ENCODE results near the gene NOVA2.

The NOVA2 gene

GRCh38 chr19:45978156-45978555 lies 4.5 kb upstream of the NOVA2 start:
- H3K27me3 Mint-ChIP-seq, result peaks cover 63% of the 10 kb centered on the region
- ATAC-seq, result no peak
- no peak overlapping the region for H3K27ac Mint-ChIP-seq
- H3K9me3 Mint-ChIP-seq, result no peaks in the 10 kb centered on the region
- DNase-seq, result no peak
- peaks cover 5% of the 10 kb centered on the region for H3K4me1 Mint-ChIP-seq
- H3K4me3 Mint-ChIP-seq, result no peak overlapping the region

GRCh38 chr19:45976178-45976577 lies 2.5 kb upstream of the NOVA2 start:
- ATAC-seq (no peak), DNase-seq (no peak)
- Mint-ChIP-seq H3K27ac (no peak overlapping the region), H3K9me3 (no peaks in the 10 kb centered on the region), H3K27me3 (peaks cover 72% of the 10 kb centered on the region), H3K4me1 (peaks cover 23% of the 10 kb centered on the region), H3K4me3 (no peak overlapping the region)

- H3K9me3 Mint-ChIP-seq, result no peaks in the 10 kb centered on the region
- ATAC-seq, result no peak
- no peak for DNase-seq
- peaks cover 26% of the 10 kb centered on the region for H3K4me1 Mint-ChIP-seq
- H3K27ac Mint-ChIP-seq, result no peak overlapping the region
- H3K4me3 Mint-ChIP-seq, result no peak overlapping the region
- H3K27me3 Mint-ChIP-seq, result peaks cover 75% of the 10 kb centered on the region
These were observed 1.8 kb upstream of the NOVA2 start for GRCh38 chr19:45975306-45976070.

- Mint-ChIP-seq H3K4me1 (peaks cover 26% of the 10 kb centered on the region), H3K27ac (no peak overlapping the region), H3K4me3 (peak overlapping the region in 1 of 2 donors; percentile 32), H3K9me3 (no peaks in the 10 kb centered on the region), H3K27me3 (peaks cover 91% of the 10 kb centered on the region)
- DNase-seq (no peak), ATAC-seq (no peak)
These were observed 621 bp downstream of the NOVA2 start for GRCh38 chr19:45972947-45973540.

- peaks cover 91% of the 10 kb centered on the region for H3K27me3 Mint-ChIP-seq
- no peak overlapping the region for H3K27ac Mint-ChIP-seq
- H3K4me3 Mint-ChIP-seq, result peak overlapping the region in 1 of 2 donors; percentile 32
- peak in 1 of 2 donors; percentile 20 for DNase-seq
- peak; percentile 56 for ATAC-seq
- H3K4me1 Mint-ChIP-seq, result peaks cover 26% of the 10 kb centered on the region
- no peaks in the 10 kb centered on the region for H3K9me3 Mint-ChIP-seq
These were observed 1.4 kb downstream of the NOVA2 start for GRCh38 chr19:45972081-45972946.

GRCh38 chr19:45971260-45971902 lies 2.3 kb downstream of the NOVA2 start:
- peaks cover 26% of the 10 kb centered on the region for H3K4me1 Mint-ChIP-seq
- ATAC-seq, result no peak
- no peaks in the 10 kb centered on the region for H3K9me3 Mint-ChIP-seq
- peak overlapping the region in 1 of 2 donors; percentile 44 for H3K27ac Mint-ChIP-seq
- no peak for DNase-seq
- no peak overlapping the region for H3K4me3 Mint-ChIP-seq
- H3K27me3 Mint-ChIP-seq, result peaks cover 86% of the 10 kb centered on the region

DNA sequence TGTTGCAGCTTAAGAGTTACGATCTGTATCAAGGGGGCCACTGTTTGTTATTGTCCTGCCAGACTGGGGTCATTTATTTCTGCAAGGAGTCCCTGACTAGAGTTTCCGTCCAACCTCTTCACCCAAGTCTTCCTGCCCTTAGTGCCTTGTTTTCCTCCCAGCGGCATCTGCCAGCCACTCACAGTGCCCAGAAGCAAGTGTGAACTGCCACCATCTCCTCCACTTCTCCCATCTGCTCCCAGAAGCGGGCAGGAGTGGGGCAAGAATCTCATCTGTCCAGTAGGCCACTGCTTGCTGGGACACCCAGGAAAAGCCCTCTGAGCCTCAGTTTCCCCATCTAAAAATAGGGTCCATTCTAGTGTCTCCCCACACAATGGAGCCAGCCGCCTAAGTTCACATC lies 4.0 kb downstream of the NOVA2 start:
- ATAC-seq (no peak), DNase-seq (no peak)
- Mint-ChIP-seq H3K4me1 (peaks cover 23% of the 10 kb centered on the region), H3K4me3 (no peak overlapping the region), H3K27ac (no peak overlapping the region), H3K9me3 (no peaks in the 10 kb centered on the region), H3K27me3 (peaks cover 82% of the 10 kb centered on the region)

DNA sequence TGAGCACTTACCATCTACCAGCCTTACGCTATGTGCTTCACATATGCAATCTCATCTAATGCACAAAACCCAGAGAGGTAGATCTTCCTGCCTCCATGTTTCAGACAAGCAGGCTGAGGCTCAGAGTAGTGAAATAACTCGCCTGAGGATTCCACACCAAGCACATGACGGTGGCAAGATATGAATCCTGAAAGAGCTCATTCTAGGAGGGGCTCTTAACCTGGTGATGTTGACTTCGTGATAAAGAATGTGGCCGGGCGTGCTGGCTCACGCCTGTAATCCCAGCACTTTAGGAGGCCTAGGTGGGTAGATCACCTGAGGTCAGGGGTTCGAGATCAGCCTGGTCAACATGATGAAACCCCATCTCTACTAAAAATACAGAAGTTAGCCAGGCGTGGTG lies 5.0 kb downstream of the NOVA2 start:
- DNase-seq, result no peak
- H3K4me3 Mint-ChIP-seq, result no peak overlapping the region
- H3K27me3 Mint-ChIP-seq, result peaks cover 76% of the 10 kb centered on the region
- peaks cover 21% of the 10 kb centered on the region for H3K4me1 Mint-ChIP-seq
- ATAC-seq, result no peak
- H3K27ac Mint-ChIP-seq, result no peak overlapping the region
- no peaks in the 10 kb centered on the region for H3K9me3 Mint-ChIP-seq

- DNase-seq (no peak), ATAC-seq (no peak)
- Mint-ChIP-seq H3K27me3 (peaks cover 76% of the 10 kb centered on the region), H3K27ac (no peak overlapping the region), H3K9me3 (no peaks in the 10 kb centered on the region), H3K4me3 (no peak overlapping the region), H3K4me1 (peaks cover 14% of the 10 kb centered on the region)
These were observed 6.4 kb downstream of the NOVA2 start for GRCh38 chr19:45967246-45967645.

DNA sequence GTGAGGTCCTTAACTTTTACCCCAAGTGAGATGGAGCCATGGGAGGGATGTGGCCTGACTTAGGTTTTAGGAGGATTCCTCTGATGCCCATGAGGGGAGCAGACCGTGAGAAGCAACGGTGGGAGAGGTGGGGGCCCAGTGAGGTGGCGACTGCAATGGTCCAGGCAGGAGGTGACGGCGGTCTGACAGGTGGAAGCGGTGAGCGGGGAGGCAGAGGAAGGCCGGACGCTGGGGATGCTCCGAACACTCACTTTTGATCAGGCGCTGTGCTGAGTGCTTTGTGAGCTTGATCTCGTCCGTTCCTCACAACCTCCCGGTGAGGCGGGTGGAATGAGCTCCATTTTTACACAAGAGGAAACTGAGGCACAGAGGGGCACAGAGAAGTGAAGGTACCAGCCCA lies 11.6 kb downstream of the NOVA2 start:
- Mint-ChIP-seq H3K27me3 (peaks cover 65% of the 10 kb centered on the region), H3K27ac (no peak overlapping the region), H3K9me3 (no peaks in the 10 kb centered on the region), H3K4me3 (no peak overlapping the region), H3K4me1 (no peaks in the 10 kb centered on the region)
- ATAC-seq (no peak), DNase-seq (no peak)

DNA sequence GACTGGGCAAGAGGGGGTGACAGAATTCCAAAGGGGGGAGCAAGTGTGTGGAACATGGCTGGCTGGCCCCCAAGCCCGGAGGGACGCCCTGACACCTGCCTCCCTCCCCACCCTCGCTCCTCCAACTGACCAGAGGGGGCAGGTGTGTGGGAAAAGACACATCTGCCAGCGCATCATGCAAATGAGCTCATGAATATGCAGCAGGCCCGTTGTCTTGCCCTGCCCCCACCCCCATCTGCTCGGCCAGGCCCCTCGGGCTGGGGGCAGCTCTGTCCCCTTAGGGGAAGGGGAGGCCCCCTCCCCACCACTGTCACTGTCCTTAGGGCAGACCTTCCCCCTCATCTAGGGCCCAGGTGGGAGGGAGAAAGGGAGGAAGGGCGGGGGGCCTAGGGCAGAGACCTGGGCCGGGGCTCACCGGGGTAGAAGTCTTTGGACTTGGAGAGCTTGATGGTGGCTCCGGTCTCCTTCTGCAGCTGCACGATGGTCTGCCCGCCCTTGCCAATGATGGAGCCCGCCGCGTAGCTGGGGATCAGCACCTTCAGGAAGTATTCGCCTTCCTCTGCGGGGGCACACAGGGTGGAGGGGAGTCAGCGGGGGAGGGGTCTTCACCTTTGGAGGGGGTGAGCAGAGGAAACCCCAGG lies 12.9 kb downstream of the NOVA2 start:
- Mint-ChIP-seq H3K4me1 (no peaks in the 10 kb centered on the region), H3K27ac (no peak overlapping the region), H3K4me3 (no peak overlapping the region), H3K9me3 (no peaks in the 10 kb centered on the region), H3K27me3 (peaks cover 62% of the 10 kb centered on the region)
- ATAC-seq, result no peak
- DNase-seq, result no peak

DNA sequence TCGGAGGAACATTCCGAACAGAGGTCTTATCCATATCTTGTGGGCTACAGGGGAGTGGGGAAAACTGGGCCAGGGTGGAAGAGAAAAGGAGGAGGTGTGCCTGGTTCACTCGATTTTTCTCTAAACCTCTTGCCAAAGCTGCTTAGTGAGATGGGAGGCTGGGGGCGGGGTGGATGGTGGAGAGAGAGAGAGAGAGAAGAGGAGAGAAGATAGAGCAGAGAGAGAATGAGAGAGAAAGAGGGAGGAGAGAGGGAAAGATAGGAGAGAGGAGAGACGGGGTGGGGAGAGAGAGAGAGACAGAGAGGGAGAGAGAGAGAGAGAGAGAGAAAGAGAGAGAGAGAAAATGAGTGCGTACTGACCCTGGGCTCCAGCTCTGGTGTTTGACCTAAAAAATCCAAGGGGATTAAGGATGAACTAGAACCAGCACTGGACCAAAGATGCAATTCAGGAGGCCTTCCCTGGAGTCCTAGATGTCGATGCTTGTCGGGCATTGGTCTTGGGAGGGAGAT lies 14.1 kb downstream of the NOVA2 start:
- Mint-ChIP-seq H3K4me3 (no peak overlapping the region), H3K4me1 (no peaks in the 10 kb centered on the region)
- no peak for ATAC-seq

GRCh38 chr19:45958769-45959516 lies 14.7 kb downstream of the NOVA2 start:
- DNase-seq, result no peak
- no peaks in the 10 kb centered on the region for H3K4me1 Mint-ChIP-seq
- no peak overlapping the region for H3K4me3 Mint-ChIP-seq
- H3K9me3 Mint-ChIP-seq, result no peaks in the 10 kb centered on the region
- ATAC-seq, result no peak
- H3K27ac Mint-ChIP-seq, result no peak overlapping the region
- H3K27me3 Mint-ChIP-seq, result peaks cover 67% of the 10 kb centered on the region

More for the DNA sequence above, 14.1 kb downstream of the NOVA2 start:
- Mint-ChIP-seq H3K27me3 (peaks cover 62% of the 10 kb centered on the region), H3K27ac (no peak overlapping the region), H3K9me3 (no peaks in the 10 kb centered on the region)
- DNase-seq, result no peak

DNA sequence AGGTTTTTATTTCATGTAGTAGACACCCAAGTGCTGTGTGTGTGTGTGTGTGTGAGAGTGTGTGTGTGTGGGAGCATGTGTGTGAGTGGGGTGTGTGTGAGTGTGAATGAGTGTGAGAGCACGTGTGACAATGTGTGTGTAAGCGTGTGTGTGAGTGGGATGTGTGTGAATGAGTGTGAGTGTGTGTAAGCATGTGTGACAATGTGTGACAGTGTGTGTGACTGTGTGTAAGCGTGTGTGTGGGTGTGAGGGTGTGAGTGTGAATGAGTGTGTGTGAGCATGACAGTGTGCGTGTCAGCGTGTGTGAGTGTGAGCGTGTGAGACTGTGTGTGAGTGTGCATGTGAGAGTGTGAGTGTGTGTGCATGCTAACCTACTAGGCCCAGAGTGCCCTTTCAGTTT lies 15.3 kb downstream of the NOVA2 start:
- H3K27me3 Mint-ChIP-seq, result peaks cover 62% of the 10 kb centered on the region
- H3K4me3 Mint-ChIP-seq, result no peak overlapping the region
- no peak overlapping the region for H3K27ac Mint-ChIP-seq
- H3K9me3 Mint-ChIP-seq, result peaks cover 1 to 3% of the 10 kb centered on the region in 2 donors
- ATAC-seq, result no peak
- peaks cover 1% of the 10 kb centered on the region for H3K4me1 Mint-ChIP-seq
- DNase-seq, result no peak

All from stimulated activated naive CD8-positive, alpha-beta T cell treated with anti-CD3 and anti-CD28 coated beads, Interleukin-15, amount 100 ng/mL, for 72 hours (primary cell).